IMR-90 (cell line): ENCODE results near the gene CHMP5. TPM values are rescaled to one million over a fixed set of nuclear protein-coding genes. Genes with fewer than 3 reads are reported as not detected.

ENCODE experiments used
- ATAC-seq: fragments of 200-7000 bp; cut with Tn5 transposase; 2 replicates; pipeline ENCODE4 v1.9.1; 2020; ENCODE audit warnings: low read depth, mild to moderate bottlenecking, moderate library complexity
- BruUV-seq: library from RNA; stranded (reverse); fragments of 400-500 nt; replicated peaks from 2 replicates; lab custom pipeline; 2021; lab: Mats Ljungman, UMichigan
- CTCF ChIA-PET: fragments of 300-600 bp; formaldehyde crosslinking; extraction: SDS; loops from one replicate; lab custom pipeline; 2021; ENCODE audit warnings: antibody characterized with exemption; lab: Yijun Ruan, JAX
- POLR2A ChIA-PET: fragments of 300-600 bp; sonication (Branson Sonifier 250); formaldehyde crosslinking; loops from one replicate; lab custom pipeline; 2022; ENCODE audit warnings: antibody characterized with exemption; ENCODE audit not compliant: unreplicated experiment; lab: Charles Lee
- DNase-seq: peaks from one replicate; pipeline ENCODE4 v3.0.0; 2013
- H2AFZ ChIP-seq: replicated peaks from 2 replicates; pipeline ENCODE3; 2013; ENCODE audit warnings: low read length, mild to moderate bottlenecking; ENCODE audit not compliant: poor library complexity
- H2AK5ac ChIP-seq: 2 replicates; pipeline ENCODE4 v1.6.1; 2013; ENCODE audit warnings: low read depth, low read length, inconsistent platforms
- H2AK9ac ChIP-seq: replicated peaks from 2 replicates; pipeline ENCODE3; 2013; ENCODE audit warnings: mild to moderate bottlenecking, low read depth, low read length, moderate library complexity; ENCODE audit not compliant: poor library complexity
- H2BK120ac ChIP-seq: 2 replicates; pipeline ENCODE4 v1.6.1; 2013; ENCODE audit warnings: low read depth, low read length, inconsistent platforms
- H2BK15ac ChIP-seq: 3 replicates; pipeline ENCODE4 v1.6.1; 2013; ENCODE audit warnings: low read depth, low read length, inconsistent platforms
- H2BK20ac ChIP-seq: 2 replicates; pipeline ENCODE4 v1.6.1; 2013; ENCODE audit warnings: low read depth, mild to moderate bottlenecking, inconsistent platforms, low read length, moderate library complexity
- H2BK5ac ChIP-seq: 2 replicates; pipeline ENCODE4 v1.6.1; 2013; ENCODE audit warnings: mild to moderate bottlenecking, low read depth, low read length, inconsistent platforms; ENCODE audit not compliant: poor library complexity, severe bottlenecking
- H3K14ac ChIP-seq: replicated peaks from 2 replicates; pipeline ENCODE4 v1.6.1; 2013; ENCODE audit warnings: low read depth, low read length, inconsistent platforms
- H3K18ac ChIP-seq: 2 replicates; pipeline ENCODE4 v1.6.1; 2013; ENCODE audit warnings: low read depth, low read length, control low read depth
- H3K23ac ChIP-seq: 2 replicates; pipeline ENCODE4 v1.6.1; 2013; ENCODE audit warnings: low read depth, low read length, inconsistent platforms
- H3K27ac ChIP-seq: 2 replicates; pipeline ENCODE4 v1.5.1; 2013; ENCODE audit warnings: mild to moderate bottlenecking, control low read depth, low read length; ENCODE audit not compliant: insufficient read depth
- H3K27me3 ChIP-seq: 2 replicates; pipeline ENCODE4 v1.6.1; 2013; ENCODE audit warnings: low read length; ENCODE audit not compliant: control insufficient read depth, insufficient read depth
- H3K36me3 ChIP-seq: 2 replicates; pipeline ENCODE4 v1.6.1; 2013; ENCODE audit warnings: low read length, mixed read lengths; ENCODE audit not compliant: control insufficient read depth, insufficient read depth
- H3K4ac ChIP-seq: 2 replicates; pipeline ENCODE4 v1.6.1; 2013; ENCODE audit warnings: low read depth, low read length, inconsistent platforms
- H3K4me1 ChIP-seq: 2 replicates; pipeline ENCODE4 v1.6.1; 2013; ENCODE audit warnings: low read length, mixed read lengths; ENCODE audit not compliant: control insufficient read depth, insufficient read depth
- H3K4me2 ChIP-seq: 2 replicates; pipeline ENCODE4 v1.6.1; 2013; ENCODE audit warnings: low read depth, mild to moderate bottlenecking, control low read depth, low read length, moderate library complexity
- H3K4me3 ChIP-seq: 2 replicates; pipeline ENCODE4 v1.5.1; 2013; ENCODE audit warnings: low read depth, mild to moderate bottlenecking, control low read depth, low read length, moderate library complexity; ENCODE audit not compliant: insufficient read depth
- H3K56ac ChIP-seq: 2 replicates; pipeline ENCODE4 v1.6.1; 2013; ENCODE audit warnings: low read length, inconsistent platforms; ENCODE audit not compliant: insufficient read depth; ENCODE audit errors: extremely low read depth
- H3K79me1 ChIP-seq, 2 experiments: 2 replicates each; pipeline ENCODE4 v1.6.1; 2013; ENCODE audit warnings: low read length in 2 of 2, inconsistent platforms in 1 of 2, low read depth in 1 of 2
- H3K9ac ChIP-seq: 2 replicates; pipeline ENCODE4 v1.6.1; 2013; ENCODE audit warnings: low read depth, low read length, control low read depth
- H3K9me1 ChIP-seq: 2 replicates; pipeline ENCODE4 v1.6.1; 2013; ENCODE audit warnings: low read length, inconsistent platforms; ENCODE audit not compliant: insufficient read depth
- H3K9me3 ChIP-seq: 2 replicates; pipeline ENCODE4 v1.6.1; 2013; ENCODE audit warnings: low read length; ENCODE audit not compliant: control insufficient read depth, insufficient read depth
- H4K20me1 ChIP-seq: 2 replicates; pipeline ENCODE4 v1.6.1; 2013; ENCODE audit warnings: low read length, inconsistent platforms; ENCODE audit not compliant: insufficient read depth
- H4K5ac ChIP-seq: 2 replicates; pipeline ENCODE4 v1.6.1; 2013; ENCODE audit warnings: mild to moderate bottlenecking, low read depth, low read length, control low read depth
- H4K8ac ChIP-seq, 2 experiments: 2 replicates each; pipeline ENCODE4 v1.6.1; 2013; ENCODE audit warnings: low read depth in 2 of 2, low read length in 2 of 2, control low read depth in 1 of 2, inconsistent platforms in 1 of 2
- H4K91ac ChIP-seq: 2 replicates; pipeline ENCODE4 v1.6.1; 2013; ENCODE audit warnings: low read depth, low read length, inconsistent platforms; ENCODE audit not compliant: insufficient read depth
- BHLHE40 ChIP-seq: fragments of 150-350 bp; IDR thresholded peaks from 2 replicates; pipeline ENCODE4 v1.6.1; 2016; ENCODE audit warnings: mild to moderate bottlenecking, low read depth, low read length
- MXI1 ChIP-seq: IDR thresholded peaks from 2 replicates; pipeline ENCODE4 v1.6.1; 2012; ENCODE audit warnings: low read depth, mild to moderate bottlenecking, low read length, moderate library complexity, borderline replicate concordance
- RAD21 ChIP-seq: IDR thresholded peaks from 2 replicates; pipeline ENCODE4 v1.6.1; 2012; ENCODE audit warnings: low read length, improper control_type of control experiment
- WGBS, 2 experiments: methylation state at CpG; one replicate each; pipeline versions ENCODE4 v1.1.5 to v1.1.7; 2013; ENCODE audit warnings: missing lambda C conversion rate in 2 of 2; ENCODE audit not compliant: insufficient read length in 1 of 2; ENCODE audit errors: extremely low coverage in 2 of 2; 5-methylcytosine and 5-hydroxymethylcytosine counted together
- dilution Hi-C: fragments of 300-500 bp; cut with HindIII; formaldehyde crosslinking; loops from one replicate; pipeline ENCODE4 v1.14.3; 2018; ENCODE audit warnings: low sequenced_read_pairs; ENCODE audit not compliant: unreplicated experiment
- in situ Hi-C: fragments of 300-500 bp; cut with MboI; formaldehyde crosslinking; loops from 3 replicates; pipeline ENCODE4 v1.14.3; 2019; ENCODE audit warnings: low sequenced_read_pairs, inconsistent platforms, mixed read lengths
- intact Hi-C: fragments of 100-400 bp; cut with micrococcal nuclease; formaldehyde crosslinking; loops from 2 replicates; pipeline ENCODE4 v1.10.0; 2022
- polyA plus RNA-seq, 3 experiments: library from polyadenylated mRNA; depleted of rRNA; stranded (reverse); fragments of >200 nt; gene quantifications; 2 replicates each; pipeline ENCODE4 v1.2.3, GENCODE V29; 2012; ENCODE audit warnings: low replicate concordance in 1 of 3
- total RNA-seq: library from RNA; depleted of rRNA; stranded (reverse); fragments of >200 nt; gene quantifications from 2 replicates; pipeline ENCODE4 v1.2.3, GENCODE V29; 2012
- TF ChIP-seq, protein P1 (sequence below): conservative IDR thresholded peaks from 2 replicates; pipeline ENCODE4 v1.5.1; 2012; ENCODE audit warnings: mild to moderate bottlenecking, low read depth, low read length, improper control_type of control experiment

Gene CHMP5
- total and polyA plus RNA-seq, 2 of the 4 experiments (the other 2 are of a cell fraction): 70.6 to 80.8 TPM

DNA sequence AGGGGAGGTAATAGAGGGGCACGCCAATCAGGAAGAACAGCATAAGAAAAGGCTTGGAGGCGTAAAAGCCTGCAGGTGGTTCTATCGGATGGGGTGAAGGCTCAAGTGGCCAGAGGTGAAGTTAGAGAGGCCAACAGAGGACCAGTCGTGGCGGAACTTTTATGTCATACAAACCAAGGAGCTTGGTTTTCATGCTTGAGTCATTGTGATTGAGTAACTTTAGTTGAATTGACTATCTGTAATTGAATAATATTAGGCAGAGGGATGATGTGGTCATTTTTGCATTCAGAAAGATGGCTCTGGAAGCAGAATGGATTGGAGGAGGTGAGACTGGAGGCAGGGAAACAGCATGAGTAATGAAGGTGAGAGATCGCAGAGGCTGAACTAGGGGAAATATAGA, 32.0 kb upstream of the CHMP5 start:
- ChIA-PET POLR2A (no interaction called here), CTCF (no interaction called here)
- peak overlapping the region; percentile 79 for H2BK20ac ChIP-seq
- peak overlapping the region; percentile 92 for H3K14ac ChIP-seq
- 100% methylated on average over 1 of the region's 6 CpGs; no CpG with 5 or more reads in 1 of the 2 experiments for WGBS, 2 experiments
- no peak overlapping the region for H2AFZ ChIP-seq
- H3K4ac ChIP-seq: peak overlapping the region; percentile 92
- H4K8ac ChIP-seq: peak overlapping the region; percentile 51 to 89; a peak in 2 of 4 replicates
- H3K18ac ChIP-seq: peak overlapping the region; percentile 58; the same call in 1 of the 2 replicates
- H4K20me1 ChIP-seq: no peaks in the 10 kb centered on the region
- H3K4me1 ChIP-seq: peaks cover 18% of the 10 kb centered on the region
- peak overlapping the region; percentile 89 for H2BK120ac ChIP-seq
- H4K5ac ChIP-seq: no peak overlapping the region; the same call in 1 of the 2 replicates
- DNase-seq (no peak), ATAC-seq (no peak)
- H2BK15ac ChIP-seq: peak overlapping the region; percentile 92
- no peak overlapping the region for H3K23ac ChIP-seq
- peaks cover 29% of the 10 kb centered on the region for H3K9me1 ChIP-seq
- H2AK9ac ChIP-seq: no peak overlapping the region
- H4K91ac ChIP-seq: peak overlapping the region; percentile 89
- no peak overlapping the region for H3K4me3 ChIP-seq
- H3K27me3 ChIP-seq: no peaks in the 10 kb centered on the region
- peaks cover 0 to 3% of the 10 kb centered on the region in 2 experiments; a peak in 1 of 4 replicates for H3K79me1 ChIP-seq
- H3K9ac ChIP-seq: no peak overlapping the region
- no peak for TF ChIP-seq RAD21
- no peak for TF ChIP-seq MXI1
- TF ChIP-seq, protein P1, sequence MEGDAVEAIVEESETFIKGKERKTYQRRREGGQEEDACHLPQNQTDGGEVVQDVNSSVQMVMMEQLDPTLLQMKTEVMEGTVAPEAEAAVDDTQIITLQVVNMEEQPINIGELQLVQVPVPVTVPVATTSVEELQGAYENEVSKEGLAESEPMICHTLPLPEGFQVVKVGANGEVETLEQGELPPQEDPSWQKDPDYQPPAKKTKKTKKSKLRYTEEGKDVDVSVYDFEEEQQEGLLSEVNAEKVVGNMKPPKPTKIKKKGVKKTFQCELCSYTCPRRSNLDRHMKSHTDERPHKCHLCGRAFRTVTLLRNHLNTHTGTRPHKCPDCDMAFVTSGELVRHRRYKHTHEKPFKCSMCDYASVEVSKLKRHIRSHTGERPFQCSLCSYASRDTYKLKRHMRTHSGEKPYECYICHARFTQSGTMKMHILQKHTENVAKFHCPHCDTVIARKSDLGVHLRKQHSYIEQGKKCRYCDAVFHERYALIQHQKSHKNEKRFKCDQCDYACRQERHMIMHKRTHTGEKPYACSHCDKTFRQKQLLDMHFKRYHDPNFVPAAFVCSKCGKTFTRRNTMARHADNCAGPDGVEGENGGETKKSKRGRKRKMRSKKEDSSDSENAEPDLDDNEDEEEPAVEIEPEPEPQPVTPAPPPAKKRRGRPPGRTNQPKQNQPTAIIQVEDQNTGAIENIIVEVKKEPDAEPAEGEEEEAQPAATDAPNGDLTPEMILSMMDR: no peak
- no peak for TF ChIP-seq BHLHE40
- H3K56ac ChIP-seq: no peak overlapping the region
- intact Hi-C loops: no loop called here
- dilution Hi-C loops: no loop called here
- no peaks in the 10 kb centered on the region for H3K9me3 ChIP-seq
- H2AK5ac ChIP-seq: peak overlapping the region; percentile 73
- no peak overlapping the region for H3K4me2 ChIP-seq
- no peak overlapping the region for H3K27ac ChIP-seq
- peak overlapping the region; percentile 98 for H2BK5ac ChIP-seq
- in situ Hi-C loops: no loop called here
- no TSS peak for BruUV-seq
- no peaks in the 10 kb centered on the region for H3K36me3 ChIP-seq
